ENCODE measurements around the gene TBC1D3B.
A peak's percentile ranks its signal among the peaks of the same experiment; 100 is the strongest.
"Not testable (repeated sequence)": the region's sequence is repeated elsewhere in the genome, so short reads cannot be mapped to it uniquely, and the experiment has no call there.

The TBC1D3B gene

DNA sequence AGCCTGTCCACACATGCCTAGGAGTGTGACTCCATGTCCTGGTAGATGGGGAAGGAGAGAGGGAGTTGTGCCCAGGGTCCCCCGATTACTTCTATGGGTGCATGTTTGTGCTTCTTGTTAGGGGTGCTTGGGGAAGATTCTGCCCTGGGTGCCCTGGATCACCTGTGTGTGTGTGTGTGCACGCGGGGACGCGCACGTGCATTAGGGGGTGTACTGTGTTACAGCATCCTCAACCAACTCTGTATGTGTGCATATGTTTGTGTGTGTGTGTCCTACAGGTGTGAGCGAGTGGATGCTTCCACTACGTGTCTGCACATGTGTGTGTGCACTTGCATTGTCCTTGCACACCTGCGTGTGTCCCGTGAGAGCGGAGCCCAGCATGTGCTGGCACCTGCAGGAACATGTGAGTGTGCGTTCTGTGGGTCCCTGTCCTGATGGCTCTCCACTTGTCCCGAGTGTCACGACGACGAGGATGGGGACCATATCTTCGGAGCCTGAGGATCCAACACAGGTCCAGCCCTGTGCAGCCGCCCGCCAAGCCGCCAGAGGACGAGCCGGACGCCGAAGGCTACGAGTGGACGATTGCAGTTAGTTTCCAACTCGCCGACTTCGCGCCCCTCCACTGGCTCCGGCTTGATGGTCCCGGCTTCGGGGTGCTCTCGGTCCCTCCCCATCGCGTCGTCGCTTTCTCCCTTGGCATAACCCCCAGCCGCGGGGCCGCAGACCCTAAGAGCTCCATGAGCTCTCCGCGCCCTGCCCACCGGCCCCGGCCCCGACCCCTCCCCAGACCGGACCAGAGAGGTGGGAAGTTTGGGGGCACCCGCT lies 6.0 kb upstream of the TBC1D3B start:
- no peak for DNase-seq (ENCODE audit: low read depth in 3 of 3, low spot score in 1 of 3)

DNA sequence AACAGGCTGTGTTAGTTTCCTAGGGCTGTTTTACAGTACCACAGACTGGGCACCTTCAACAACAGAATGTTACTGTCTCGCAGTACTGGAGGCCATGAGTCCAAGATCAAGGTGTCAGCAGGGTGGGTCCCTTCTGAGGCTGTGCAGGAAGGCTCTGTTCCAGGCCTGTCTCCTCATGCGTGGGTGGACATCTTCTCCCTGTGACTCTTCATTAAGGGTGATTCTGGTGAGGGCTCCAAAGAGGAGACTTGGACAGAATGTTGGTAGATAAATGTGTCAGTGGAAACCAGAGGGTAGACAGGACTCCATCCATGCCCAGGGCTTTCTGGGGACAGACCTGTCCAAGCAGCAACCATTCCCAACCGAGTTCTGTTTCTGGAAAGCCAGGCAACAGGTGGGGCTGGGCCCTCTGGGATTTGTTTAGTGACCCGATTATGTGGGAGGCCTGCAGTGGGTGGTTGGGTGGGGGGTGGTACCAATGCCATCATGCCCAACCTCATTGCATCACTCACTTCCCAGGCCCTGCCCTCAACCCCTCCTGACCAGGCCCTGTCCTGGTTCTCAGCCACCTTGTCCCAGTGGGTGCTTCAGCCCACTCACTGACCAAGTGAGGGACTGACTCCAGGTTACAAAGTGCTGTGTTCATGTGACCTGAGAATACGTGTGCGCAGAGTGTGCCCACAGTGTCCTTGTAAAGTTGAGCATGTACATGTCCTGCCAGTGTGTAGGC lies 5.2 kb upstream of the TBC1D3B start:
- not testable (repeated sequence) for DNase-seq (ENCODE audit: low read depth in 3 of 3, low spot score in 1 of 3)

DNA sequence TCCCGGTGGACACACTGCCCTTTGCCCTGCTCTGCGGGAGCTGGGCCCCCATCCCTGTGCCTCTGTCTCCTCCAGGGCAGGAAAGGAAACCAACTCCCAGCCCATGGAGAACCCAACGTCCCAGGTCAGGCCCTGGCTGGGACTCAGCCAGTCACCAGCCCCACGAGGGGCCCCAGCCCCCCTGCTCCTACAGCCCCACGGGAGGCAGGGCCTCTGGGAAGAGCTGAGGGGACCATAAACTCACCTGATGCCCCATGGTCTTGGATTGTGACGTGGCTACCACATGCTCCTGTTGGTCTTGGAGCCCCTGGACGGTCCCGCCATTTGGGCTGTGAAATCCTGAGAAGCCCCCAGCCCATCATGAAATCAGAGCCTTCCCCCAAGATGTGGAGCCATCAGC lies 7.6 kb downstream of the TBC1D3B start:
- DNase-seq (ENCODE audit: low read depth in 3 of 3, low spot score in 1 of 3) = not testable (repeated sequence)

DNA sequence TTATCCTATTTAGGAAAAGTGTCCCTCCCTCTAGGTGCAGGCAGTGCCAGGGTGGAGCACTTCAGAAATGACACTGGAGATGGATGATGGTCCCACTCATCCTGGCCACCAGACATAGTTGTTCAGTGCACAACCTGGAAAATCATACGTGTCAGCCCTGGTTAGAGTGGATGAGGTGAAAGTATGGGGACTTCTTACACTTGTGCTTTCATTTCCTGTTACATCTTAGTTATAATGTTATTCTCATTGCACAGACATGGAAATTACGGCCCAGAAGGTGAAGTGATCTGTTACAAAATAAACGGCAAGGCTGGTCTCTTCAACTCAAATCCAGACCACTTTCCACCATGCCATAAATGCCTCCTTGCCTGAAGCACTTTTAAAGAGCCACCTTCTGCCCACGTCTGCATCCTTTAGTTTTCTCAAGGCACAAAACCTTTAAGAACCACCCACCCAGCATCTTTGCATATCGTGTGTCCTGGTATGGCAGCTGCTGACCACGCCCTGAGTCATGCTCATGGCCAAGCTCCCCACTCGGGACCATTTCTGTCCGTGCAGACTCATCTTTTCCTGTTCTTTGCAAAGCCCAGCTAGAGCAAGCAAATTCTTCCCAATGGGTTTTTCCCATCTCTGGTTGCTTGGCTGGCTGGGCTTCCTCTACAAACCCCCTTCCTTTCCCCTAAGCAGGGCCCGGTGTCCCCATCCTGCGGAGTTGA lies 22.4 kb downstream of the TBC1D3B start:
- DNase-seq (ENCODE audit: low read depth in 3 of 3, low spot score in 1 of 3) = no peak

DNA sequence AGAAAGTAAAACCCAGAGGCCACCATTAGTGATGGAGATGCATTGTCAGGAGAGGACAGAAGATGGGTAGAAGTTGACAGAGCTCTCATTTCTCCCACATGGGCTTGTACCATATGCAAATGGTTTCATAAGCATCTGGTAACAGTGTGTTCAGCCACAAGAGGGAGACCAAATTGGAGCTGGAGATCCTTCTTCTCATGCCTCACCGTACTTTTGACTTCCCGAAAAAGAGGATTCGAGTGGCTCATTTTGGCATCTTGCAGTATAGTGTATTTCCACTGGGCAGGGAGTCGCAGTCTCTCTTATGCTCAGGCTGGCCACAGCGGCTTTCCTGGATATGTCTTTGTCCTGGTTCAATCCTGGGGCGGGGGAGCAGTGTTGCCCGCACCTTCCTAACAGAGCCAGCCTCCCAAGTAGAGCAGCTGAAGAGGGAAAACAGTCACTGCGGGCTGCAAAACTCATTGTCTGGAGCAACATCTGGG lies 23.8 kb downstream of the TBC1D3B start:
- DNase-seq (ENCODE audit: low read depth in 3 of 3, low spot score in 1 of 3) = no peak

DNA sequence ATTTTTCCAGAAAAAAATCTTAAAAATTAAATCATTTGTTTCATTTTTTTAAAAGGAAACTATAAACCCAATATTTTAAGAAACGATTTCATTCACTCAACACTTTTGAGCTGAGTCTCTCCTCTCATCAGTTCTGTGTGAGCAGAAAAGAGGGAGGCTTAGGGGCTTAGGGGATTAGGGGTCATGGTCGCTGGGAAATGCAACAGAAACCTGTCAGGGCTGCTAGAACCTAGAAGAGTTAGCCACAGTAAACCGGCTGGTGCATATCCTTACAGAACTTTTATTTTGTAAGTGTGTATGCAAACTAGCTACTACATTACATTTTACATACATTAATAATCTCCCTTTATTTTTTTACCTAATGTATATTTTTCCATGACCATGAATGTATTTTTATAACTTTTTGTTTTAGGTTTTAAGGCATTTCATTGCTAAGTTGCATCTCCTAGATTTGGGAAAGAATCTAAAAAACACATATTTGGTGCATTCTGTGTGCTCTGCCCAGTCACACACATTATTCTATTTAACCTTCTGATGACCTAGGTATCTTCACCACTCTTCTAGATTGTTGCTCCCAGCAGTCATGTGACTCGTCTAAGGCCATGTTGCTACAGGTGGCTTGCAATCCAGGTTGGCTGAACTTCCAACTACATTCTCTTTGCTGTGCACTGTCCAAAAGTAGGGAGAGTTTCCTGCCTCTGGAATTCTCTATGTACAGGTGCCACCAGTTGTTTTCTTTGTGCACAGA lies 24.4 kb downstream of the TBC1D3B start:
- DNase-seq (ENCODE audit: low read depth in 3 of 3, low spot score in 1 of 3) = no peak

DNA sequence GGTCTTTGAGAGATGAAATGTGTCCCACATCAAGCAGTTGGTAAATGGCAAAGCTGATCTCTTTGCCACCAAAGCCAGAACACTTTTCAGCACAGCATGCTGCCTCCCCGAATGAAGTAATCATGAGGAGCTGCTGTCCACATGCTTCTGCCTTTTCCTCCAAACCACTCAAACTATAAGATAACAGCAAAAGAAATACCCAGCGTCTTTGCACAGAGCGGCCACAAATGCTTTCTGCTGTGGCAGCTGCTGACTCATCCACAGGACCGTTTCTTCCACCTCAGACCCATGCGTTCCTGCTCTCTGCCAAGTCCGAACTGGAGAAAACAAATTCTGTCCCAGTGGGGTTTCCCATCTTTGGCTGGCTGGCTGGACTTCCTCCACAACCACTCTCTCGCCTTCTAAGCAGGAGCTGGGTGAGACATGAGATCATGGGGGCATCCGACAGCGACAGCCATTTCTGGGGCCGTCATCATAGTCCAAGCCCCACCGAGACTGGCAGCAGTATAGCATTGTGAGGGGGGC lies 27.1 kb downstream of the TBC1D3B start:
- no peak for DNase-seq (ENCODE audit: low read depth in 3 of 3, low spot score in 1 of 3)

DNA sequence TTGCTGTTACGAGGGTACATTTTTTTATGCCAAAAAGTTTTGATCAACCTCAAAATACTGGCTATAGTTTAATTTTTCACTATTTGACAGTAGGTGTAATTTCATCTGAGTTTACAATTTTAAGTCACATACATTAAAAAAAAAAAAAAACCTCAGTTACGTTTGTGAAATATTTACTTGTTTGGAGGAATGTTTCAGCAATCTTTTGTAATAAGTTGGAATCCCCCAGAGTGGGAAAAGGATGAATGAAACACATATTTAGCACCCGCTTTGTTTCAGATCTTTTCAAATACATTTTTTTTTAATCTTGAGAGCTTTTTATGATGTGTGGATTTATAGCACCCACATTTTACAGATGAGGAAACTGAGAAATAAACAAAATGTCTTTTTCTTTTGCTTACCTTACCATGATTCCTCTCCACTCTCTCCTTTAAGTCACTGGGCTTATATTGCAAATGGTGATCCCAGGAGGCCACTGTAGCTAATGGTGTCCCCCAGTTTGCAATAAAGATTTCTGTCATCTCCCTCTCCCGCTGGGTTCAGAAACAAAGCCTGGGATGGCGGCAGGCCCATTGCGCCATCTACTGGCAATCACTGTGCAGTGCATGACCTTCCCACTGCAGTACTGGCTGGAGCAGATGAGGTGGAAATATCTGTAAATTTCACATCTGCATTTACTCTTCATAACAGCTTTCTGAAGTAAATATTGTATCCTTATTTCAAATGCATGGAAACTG lies 27.7 kb downstream of the TBC1D3B start:
- DNase-seq (ENCODE audit: low read depth in 3 of 3, low spot score in 1 of 3) = peak; percentile 18 to 32 (median 29)

DNA sequence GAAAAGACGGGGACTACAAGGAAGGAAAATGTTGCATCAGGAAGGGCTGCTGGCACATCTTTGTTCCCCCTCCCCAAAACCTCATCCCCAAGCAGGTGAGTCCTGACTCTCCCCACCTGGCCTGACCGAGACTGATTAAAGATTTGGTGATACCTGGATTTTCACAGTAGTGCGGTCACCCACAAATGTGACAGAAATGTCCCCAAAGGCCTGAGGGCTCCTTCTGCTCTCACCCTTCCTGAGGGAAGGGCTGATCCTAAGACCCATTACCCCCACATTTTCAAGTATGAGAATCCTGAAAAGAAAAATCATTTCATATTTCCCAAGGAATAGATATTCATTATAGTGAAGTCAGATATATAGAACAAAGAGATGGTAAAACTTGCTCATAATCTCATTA lies 28.8 kb downstream of the TBC1D3B start:
- no peak for DNase-seq (ENCODE audit: low read depth in 3 of 3, low spot score in 1 of 3)

DNA sequence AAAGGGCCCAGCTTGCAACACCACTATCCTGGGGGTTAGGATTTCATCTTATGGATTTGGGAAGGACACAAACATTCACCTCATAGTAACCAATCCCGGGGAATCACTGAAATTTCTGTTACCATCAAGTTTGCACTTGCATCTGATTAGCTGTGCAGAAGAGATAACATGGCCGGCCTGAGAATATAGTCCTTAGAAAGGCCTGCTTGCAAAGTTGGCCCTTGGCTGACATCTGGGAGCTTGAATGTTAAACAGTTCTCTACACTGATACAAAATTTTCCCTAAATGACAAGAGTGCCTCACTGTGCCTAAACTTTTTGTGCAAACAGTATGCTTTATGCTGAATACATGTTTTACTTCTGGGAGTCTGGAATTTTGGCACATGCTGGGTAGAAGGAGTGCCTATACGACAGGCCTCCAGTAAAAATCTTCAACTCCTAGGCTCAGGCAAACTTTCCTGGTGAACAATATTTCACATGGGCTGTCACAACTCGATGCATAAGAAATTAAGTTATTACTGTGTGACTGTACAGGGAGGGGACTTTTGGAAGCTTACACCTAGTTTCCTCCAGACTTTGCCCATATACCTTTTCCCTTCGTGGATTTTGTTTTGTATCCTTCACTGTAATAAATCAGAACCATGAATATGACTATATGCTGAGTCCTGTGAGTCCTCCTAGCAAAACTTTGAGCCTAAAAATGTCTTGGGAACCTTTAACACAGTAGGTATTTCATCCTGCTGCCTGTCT lies 31.3 kb downstream of the TBC1D3B start:
- no peak for DNase-seq (ENCODE audit: low read depth in 3 of 3, low spot score in 1 of 3)

DNA sequence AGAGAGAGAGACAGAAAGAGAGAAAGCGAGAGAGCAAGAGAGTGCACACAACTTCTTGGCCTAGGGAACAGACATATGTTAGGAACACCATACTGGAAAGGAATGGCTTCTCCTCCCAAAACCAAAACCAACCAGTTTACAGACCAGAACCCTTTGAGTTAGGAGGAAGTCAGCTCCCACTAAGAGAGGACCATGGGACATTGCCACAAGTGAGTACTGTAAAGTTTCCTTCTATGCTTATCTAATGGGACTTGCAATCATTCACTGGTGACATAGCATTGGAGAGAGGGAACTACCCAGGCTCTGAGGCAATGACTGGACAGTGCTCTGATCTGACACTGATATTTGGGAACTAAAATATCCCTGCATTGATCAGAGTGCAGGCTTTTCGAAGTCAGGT lies 32.4 kb downstream of the TBC1D3B start:
- DNase-seq (ENCODE audit: low read depth in 3 of 3, low spot score in 1 of 3) = no peak

DNA sequence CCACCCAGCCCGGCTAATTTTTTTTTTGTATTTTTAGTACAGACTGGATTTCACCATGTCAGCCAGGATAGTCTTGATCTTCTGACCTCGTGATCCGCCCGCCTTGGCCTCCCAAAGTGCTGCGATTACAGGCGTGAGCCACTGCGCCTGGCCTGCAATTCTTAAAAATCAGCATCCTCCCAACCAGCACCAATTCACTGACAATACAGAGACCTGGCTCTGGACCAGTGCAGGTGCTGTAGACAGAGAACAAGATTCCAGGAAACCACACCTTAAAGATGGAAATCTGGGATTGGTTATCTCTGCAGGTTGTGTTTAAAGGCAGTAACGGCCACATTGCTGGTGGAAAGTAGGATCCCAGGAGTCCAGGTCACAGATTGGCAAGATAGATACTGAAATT lies 33.6 kb downstream of the TBC1D3B start:
- DNase-seq (ENCODE audit: low read depth in 3 of 3, low spot score in 1 of 3) = no peak

DNA sequence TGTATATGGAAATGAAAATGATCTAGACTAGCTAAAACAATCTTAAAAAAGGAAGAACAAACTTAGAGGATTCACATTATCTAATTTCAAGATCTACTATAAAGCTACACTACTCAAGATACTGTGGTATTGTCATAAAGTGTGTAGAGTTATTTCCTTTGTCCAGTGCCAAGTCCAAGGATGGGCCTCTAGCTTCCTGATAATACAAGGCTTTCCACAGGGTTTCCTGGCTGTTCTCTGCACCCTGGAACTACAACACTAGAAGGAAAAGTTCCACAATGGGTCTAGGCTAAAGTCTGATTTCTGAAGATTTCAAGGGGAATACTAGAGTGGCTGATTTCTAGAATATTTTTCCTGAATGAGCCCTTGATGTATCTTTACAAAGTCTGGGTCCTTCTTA lies 34.2 kb downstream of the TBC1D3B start:
- DNase-seq (ENCODE audit: low read depth in 3 of 3, low spot score in 1 of 3) = no peak

DNA sequence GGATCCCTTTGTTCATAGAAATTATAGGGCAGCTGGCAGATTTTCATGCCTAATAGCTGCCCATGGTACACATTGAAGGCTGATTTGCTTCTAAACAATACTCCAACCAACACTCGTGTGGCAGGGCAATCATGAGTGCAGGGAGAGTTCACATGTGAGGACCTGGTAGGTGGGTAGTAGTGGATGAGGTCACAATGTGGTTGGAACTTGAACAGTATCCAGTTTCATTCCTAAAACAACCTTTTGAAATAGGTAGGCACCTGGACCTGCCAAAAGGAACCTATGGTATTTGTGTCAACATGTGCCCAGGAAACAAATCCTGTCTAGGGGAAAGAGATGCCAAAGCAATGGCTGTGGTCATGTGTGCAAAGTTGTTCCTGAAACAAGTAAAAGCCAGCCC lies 40.0 kb downstream of the TBC1D3B start:
- no peak for DNase-seq (ENCODE audit: low read depth in 3 of 3, low spot score in 1 of 3)

DNA sequence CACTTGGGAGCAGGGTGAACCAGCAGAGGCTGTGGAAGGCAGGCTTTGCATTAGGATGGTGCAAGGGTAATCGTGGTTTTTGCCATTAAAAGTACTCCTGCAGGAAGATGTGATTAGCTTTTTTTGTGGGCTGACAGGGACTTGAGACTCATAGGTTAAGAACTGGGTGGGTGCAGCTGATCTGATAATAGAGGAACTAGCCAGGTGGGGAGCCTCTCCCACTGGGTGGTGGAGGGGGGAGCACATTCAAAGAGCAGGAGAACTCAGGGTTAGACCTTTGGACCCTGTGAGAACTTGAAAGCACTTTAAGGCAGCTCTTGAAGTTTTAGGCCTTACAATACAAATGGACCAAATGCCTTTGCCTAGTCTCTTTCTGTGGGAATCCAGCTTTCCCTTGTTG lies 40.4 kb downstream of the TBC1D3B start:
- DNase-seq (ENCODE audit: low read depth in 3 of 3, low spot score in 1 of 3) = no peak

DNA sequence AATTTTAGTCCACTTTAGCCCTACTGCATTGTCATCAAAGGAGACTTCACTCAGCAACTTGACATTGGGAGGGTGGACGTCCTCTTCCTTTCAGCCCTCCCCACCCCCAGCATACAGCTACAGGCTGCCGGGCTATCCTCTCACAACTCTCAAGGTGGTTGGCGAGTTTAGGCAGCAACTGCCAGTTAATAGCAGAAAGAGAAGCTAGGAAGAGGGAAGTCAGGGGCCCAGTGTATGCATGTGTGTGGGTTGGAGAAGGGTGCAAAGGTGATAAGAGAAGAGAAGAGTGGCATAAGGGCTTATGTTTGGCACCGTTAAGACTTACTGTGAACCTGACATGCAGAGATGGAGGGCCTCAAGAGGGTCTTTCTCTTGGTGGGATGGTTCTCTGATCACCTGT lies 41.0 kb downstream of the TBC1D3B start:
- DNase-seq (ENCODE audit: low read depth in 3 of 3, low spot score in 1 of 3) = no peak

DNA sequence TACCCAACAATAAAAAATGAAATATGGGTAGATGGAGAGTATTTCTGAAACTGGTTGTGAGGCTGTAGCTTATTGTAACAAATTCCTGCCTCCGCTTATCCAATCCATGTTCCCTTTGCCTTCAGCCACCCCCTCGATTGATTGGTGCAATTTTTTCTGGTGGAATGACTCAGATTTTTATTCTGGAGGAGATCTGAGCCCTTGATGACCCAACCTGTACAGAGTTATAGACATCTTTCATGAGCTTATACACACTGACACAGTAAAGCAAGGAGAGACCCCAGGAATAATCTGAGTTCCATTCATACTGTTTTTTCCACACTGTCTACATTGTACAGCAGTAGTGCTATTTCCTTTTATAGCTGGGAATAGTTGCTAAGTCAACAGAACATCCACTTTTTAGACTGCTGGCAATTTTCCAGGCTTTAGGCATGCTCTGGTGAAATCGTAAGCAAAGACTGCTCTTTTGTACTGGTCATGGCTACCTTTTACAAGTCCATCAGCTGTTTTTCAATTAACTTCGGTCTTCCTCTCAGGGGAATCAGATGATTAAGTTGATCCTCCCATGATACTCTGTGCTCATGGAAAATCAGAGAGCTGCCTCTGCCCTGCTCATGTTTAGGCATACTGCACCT lies 42.7 kb downstream of the TBC1D3B start:
- DNase-seq (ENCODE audit: low read depth in 3 of 3, low spot score in 1 of 3) = no peak

DNA sequence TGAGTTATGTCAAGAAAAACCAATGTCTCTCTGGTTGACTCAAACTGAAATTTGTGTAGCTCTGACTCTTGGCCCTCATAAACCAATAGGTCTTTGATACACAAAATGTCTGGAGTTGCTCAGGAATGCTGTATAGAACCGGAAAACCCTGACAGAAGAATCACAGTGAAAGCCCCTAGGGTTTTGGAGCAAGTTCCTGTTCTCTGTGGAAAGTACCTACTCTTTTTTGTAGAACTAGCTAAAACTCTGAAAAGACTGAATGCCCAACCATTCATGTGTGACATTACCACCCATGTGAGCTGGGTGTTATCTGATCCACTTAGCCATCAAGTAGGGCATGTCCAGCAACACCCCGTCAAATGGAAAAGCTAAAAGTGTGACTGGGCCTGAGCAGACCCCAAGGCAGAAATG lies 44.0 kb downstream of the TBC1D3B start:
- no peak for DNase-seq (ENCODE audit: low read depth in 3 of 3, low spot score in 1 of 3)

DNA sequence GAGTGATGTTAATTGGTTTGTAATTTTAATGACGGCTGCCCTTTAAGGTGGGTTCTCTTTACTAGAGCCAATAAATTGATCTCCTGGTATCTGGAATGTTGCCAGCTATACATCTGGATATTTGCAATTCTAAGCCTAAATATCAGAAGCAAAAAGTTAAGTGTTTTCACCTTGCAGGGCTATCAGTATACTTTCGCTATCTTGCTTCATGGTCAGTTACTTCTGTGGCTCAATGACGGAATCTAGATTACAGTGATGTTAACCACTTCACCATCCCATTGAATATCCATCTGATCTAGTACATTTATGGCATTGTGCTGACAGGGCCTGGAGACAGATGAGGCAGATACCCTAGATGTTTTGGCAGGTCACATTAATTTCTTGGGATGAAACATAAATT lies 44.5 kb downstream of the TBC1D3B start:
- DNase-seq (ENCODE audit: low read depth in 3 of 3, low spot score in 1 of 3) = no peak

All from stimulated activated CD4-positive, alpha-beta T cell treated with anti-CD3 and anti-CD28 coated beads, TNF-alpha, amount 100 ng/mL, for 1 hour (primary cell).